Uterus (tissue), 2 donors: Measurements from ENCODE around the gene GPR55.

Experiments used
- POLR2A ChIP-seq, 2 donors: fragments of 450-650 bp; IDR thresholded peaks; one replicate each; pipeline ENCODE4 v1.6.1; 2016; ENCODE audit warnings: antibody characterized with exemption in 2 of 2, mild to moderate bottlenecking in 1 of 2, moderate library complexity in 1 of 2
- TF ChIP-seq, protein P1 (sequence below), 4 experiments: fragments of 200-600 bp in 2 of 4; fragments of 450-650 bp in 2 of 4; sonication (generic) in 2 of 4; IDR thresholded peaks; one replicate each; pipeline ENCODE4 v1.5.1; 2016 to 2019; ENCODE audit warnings: antibody characterized with exemption in 4 of 4, mild to moderate bottlenecking in 2 of 4, moderate library complexity in 1 of 4

DNA sequence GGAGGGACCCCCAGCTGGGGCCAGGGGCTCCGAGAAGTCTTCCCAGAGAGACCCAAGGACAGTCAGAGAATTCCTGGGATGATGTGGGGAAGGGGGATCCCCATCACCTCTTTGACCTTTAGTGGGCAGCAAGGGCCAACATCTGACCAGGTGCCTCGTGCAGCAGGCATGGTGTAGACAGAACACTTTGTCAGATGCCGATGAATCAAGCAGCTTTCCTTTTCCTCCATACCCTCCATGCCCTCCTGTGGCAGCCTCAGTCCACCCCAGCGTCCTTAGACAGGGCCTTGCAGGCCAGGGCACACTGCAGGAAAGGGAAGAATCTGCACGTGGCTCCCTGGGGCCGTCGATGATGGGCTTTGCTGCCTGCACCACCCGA, 26.3 kb downstream of the GPR55 start:
- TF ChIP-seq POLR2A (IDR thresholded peaks at IDR 0.05), result no peak
- TF ChIP-seq, protein P1, sequence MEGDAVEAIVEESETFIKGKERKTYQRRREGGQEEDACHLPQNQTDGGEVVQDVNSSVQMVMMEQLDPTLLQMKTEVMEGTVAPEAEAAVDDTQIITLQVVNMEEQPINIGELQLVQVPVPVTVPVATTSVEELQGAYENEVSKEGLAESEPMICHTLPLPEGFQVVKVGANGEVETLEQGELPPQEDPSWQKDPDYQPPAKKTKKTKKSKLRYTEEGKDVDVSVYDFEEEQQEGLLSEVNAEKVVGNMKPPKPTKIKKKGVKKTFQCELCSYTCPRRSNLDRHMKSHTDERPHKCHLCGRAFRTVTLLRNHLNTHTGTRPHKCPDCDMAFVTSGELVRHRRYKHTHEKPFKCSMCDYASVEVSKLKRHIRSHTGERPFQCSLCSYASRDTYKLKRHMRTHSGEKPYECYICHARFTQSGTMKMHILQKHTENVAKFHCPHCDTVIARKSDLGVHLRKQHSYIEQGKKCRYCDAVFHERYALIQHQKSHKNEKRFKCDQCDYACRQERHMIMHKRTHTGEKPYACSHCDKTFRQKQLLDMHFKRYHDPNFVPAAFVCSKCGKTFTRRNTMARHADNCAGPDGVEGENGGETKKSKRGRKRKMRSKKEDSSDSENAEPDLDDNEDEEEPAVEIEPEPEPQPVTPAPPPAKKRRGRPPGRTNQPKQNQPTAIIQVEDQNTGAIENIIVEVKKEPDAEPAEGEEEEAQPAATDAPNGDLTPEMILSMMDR (IDR thresholded peaks at IDR 0.05), result no peak
